Left colon (tissue), 2 donors: Measurements from ENCODE around the gene ALG11. TPM values are rescaled to one million over a fixed set of nuclear protein-coding genes. Genes with fewer than 3 reads are reported as not detected.
"Not testable (repeated sequence)": the region's sequence is repeated elsewhere in the genome, so short reads cannot be mapped to it uniquely, and the experiment has no call there.

Experiments used
- ATAC-seq: fragments of 200-7000 bp; cut with Tn5 transposase; one replicate; pipeline ENCODE4 v1.9.1; 2020; ENCODE audit warnings: mild to moderate bottlenecking, moderate library complexity
- DNase-seq, 2 donors: peaks; one replicate each; pipeline ENCODE4 v3.0.0-alpha.2; 2020
- intact Hi-C, 2 donors: fragments of 100-400 bp; cut with DNase I in 1 of 2; cut with micrococcal nuclease in 1 of 2; formaldehyde crosslinking; loops; one replicate each; pipeline versions ENCODE4 v1.11.2 to v1.14.0; 2022; cut with DNase I, micrococcal nuclease
- long read RNA-seq: library from polyadenylated mRNA; unstranded; transcript quantifications from one replicate; pipeline ENCODE4 v2.0.0, GENCODE V29; 2021
- total RNA-seq, 2 donors: library from RNA; stranded (reverse); fragmentation: NEBNext Ultra II Directional; extraction: Animal tissue kit (Norgen Biotek cat#: 25700); gene quantifications; one replicate each; pipeline ENCODE4 v1.2.1, GENCODE V29; 2021
- donor health status: DM: no; HTN: no; CAD: no.
- donor health status: DM: yes; HTN: yes; CAD: no.

ALG11 gene, protein sequence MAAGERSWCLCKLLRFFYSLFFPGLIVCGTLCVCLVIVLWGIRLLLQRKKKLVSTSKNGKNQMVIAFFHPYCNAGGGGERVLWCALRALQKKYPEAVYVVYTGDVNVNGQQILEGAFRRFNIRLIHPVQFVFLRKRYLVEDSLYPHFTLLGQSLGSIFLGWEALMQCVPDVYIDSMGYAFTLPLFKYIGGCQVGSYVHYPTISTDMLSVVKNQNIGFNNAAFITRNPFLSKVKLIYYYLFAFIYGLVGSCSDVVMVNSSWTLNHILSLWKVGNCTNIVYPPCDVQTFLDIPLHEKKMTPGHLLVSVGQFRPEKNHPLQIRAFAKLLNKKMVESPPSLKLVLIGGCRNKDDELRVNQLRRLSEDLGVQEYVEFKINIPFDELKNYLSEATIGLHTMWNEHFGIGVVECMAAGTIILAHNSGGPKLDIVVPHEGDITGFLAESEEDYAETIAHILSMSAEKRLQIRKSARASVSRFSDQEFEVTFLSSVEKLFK
- 10 to 100 TPM; 37.2 to 37.7 TPM for total RNA-seq
- long read RNA-seq, transcript ALG11-202 (4 exons, 2,558 nt) = major isoform, 66 of 86 reads
- long read RNA-seq, partial matches to known transcripts = 6 of 86 reads
- long read RNA-seq, other reads (novel, unspliced or antisense) = 13 of 86 reads

DNA sequence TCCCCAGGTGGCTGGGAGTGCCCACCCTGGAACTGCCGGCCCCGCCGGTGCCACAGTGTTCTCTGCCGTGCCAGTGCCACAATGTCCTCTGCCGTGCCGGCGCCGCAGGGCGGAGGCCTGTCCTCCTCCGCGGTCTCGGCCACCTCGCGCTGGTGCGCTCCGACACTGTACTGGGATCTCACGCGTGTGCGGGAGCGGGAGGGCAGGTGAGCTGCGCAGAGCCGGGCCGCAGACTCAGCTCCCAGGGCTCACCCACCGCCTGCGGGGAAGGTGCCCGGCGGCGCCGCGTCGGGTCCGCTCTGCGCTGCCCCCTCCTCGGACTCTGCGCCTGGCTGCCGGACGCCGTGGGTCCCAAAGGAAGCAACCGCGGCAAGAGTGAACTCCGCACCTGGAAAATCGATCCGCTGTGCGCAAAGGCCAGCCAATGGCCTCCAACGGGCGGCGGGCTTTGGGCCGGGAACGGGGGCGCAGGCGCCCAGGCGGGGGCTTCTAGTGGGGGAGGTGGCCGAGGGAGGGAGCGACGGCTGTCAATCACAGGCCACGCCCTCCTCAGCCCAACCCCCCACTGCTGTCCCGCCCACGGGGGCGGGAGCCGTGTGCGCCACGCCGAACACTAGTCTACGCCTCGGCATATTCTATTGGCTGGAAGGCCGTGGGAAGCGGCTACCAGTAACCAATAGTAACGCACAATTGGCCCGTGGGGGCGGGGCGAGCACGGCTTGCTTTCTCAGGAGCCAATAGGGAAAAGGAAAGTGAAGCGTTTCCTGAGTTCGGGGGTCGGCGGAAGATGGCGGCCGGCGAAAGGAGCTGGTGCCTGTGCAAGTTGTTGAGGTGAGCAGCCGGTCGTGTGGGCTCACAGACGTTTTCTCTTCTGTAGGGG is at the start of gene ALG11:
Gene ALG11 (plus strand): TSS at position 767 of the 880 bp plus-strand sequence. CDS start 21 bp downstream, at position 788.
- peak; percentile 98 for ATAC-seq
- DNase-seq = peak; percentile 99 to 100
- intact Hi-C loops = no loop called here

DNA sequence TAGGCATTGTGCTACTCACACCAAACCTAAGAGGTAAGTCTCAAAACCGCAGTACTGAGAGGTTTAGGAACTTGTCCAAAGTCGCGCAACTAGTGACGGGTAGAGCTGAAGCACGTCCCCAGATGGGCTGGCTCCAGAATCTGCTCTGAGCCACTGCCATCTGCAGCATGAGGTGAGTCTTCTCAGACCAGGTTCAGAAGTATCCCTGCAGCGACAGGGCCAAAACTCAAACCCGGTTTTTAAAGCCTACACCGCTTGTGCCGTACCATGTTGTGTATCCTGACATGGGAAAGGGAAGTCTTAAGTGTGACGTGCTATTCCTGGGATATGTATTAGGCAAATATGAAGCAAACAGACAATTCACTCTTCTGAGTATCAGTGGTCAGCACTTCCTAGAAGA is 46.0 kb upstream of the ALG11 start:
- intact Hi-C loops = no loop called here
- DNase-seq = no peak
- ATAC-seq = no peak

DNA sequence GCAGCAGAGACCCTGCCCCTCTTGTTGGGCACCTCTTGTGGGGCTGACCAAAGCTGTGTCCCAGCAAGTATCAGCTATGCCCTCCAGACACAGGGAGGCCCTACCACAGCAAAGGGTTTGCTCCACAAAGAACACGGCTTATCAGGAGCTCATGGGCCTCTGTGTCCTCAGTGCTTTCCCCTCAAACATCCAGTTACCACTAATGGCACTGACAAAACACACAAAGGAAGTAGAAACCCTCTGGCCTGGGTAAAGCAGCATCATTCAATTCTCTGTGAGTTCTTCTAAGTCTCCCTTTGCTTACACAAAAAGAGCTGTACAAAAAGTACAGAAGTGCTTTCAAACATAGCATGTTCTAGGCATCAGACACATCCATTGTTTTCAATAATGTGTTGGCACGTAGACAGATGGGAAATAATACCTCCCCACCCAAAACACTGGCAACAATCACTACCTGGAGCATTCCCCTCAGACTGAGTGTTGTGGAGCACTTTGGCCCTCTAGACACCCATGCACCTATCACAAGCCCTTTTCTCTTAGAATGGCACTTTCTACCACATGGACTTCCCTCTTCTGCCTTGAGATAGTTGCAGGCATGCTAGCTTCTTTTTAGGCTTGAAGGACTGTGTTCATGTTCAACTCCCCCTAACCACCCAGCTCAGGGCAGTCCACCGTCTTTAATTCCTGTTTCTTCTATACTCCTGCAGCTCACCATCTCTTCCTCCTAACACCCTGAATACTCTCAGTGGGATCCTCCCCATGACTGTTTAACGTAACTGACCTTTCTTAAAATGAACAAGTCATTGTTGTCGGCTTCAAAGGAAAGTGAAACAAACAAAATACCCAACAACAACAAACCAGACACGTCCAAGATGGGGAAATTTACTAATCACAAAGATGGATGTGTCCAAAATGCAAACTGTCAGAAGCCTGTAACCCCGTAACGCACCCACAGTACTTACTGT is 44.4 kb upstream of the ALG11 start:
- ATAC-seq (no peak), DNase-seq (no peak)
- intact Hi-C loops = no loop called here

DNA sequence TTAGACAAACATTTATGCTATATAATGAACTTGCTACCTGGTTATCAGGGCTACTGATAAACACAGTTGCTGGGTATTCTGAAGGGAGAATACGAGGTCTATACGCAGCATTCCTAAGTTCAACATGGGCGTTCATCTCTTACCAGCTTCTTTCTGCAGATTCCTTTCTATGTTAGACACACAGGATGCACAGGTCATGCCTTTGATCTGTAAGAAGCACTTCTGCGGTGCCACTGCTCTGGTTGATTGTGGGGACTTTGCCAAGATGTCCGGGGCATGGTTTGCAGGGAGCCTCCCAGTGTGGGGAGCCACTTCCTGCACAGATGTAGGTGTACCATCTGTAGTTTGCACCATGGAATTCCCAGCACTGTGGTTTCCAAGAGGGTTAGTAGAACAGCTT is 41.8 kb upstream of the ALG11 start:
- no peak for DNase-seq
- intact Hi-C loops = no loop called here
- peak; percentile 42 for ATAC-seq

DNA sequence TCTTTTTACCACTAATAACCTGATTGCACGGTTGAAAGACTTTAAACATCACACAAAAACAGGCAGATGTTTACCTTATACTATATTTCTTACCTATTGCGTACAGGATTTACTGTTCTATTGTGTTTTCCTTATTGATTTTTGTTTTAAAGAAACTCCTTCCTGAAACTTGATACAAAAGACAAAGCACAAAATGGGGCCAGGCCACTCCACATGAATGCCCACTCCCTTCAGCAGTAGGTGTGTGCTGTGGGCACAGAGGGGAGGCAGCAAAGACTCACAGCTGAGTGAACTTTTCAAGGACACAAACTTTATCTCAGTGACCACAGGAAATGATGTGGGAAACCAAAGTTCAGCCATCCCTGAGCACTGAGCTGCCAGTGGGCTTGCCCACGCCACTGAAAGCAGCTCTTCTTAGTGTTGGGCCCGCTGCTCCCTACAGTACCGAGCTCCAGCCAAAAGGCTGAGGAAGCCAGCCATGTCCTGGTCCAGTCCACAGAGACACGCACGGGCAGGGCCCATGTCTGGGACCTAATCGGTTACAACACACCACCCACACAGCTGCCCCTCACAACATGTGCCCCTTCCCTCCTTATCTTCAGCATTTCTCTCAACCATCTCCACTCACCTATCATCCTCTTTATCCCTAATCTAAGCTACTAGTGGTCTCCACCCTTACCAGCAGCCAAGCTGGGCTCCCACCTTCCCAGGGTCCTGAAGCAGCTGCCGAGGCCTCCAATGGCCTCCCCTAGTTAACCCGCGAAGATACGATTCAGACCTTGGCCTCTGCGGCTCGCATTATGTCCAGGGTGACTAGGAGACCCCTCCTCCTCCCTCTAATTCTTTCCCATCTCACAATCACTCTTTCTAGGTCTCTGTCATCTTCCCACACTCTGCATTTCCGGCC is 40.4 kb upstream of the ALG11 start:
- no peak for ATAC-seq
- DNase-seq = no peak
- intact Hi-C loops = no loop called here

DNA sequence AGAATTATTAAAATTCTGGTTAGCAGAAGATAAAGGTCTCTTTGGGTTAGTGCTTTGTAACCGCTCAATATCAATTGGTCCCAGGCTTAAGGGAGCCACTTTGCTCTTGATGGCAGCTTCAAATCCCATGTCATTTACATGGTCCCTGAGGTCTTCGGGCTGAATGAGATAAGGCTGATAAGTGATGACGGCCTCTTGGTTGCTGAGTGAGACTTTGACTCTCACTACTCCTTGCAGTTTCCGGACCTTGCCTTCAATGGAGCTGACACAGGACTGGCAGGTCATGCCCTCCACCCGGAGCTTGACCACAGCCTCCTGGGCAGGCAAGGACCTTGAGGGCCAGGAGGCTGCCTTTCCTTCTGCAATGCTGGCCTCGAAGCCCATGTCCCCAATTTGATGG is 37.7 kb upstream of the ALG11 start:
- intact Hi-C loops = no loop called here
- DNase-seq (no peak), ATAC-seq (no peak)

DNA sequence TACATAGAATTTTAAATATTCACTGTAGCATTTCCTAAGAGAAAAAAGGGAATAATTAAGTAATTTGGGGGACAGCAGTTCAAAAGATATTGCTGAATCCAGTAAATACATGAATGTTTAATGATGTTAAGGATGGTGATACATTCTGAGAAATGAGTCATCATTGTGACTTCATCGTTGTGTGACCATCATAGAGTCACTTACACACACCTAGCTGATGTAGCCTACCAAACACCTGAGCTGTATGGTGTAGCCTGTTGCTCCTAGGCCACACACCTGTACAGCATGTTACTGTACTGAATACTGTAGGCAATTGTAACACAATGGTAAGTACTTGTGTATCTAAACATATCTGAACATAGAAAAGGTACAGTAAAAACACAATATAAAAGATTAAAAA is 35.8 kb upstream of the ALG11 start:
- intact Hi-C loops = no loop called here
- DNase-seq = no peak
- ATAC-seq = no peak

DNA sequence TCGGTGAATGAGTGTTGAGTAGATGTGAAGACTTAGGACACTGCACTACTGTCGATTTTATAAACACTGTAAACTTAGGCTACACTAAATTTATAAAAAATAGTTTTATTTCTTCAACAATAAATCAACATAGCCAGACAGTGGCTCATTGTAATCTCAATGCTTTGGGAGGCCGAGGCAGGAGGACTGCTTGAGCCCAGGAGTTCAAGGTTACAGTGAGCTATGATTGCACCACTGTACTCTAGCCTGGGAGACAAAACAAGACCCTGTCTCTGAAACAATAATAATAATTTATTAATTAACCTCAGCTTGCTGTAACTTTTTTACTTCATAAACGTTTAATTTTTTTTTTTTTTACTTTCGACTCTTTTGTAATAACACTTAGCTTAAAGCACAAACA is 35.3 kb upstream of the ALG11 start:
- intact Hi-C loops = no loop called here
- DNase-seq = no peak
- ATAC-seq = no peak

DNA sequence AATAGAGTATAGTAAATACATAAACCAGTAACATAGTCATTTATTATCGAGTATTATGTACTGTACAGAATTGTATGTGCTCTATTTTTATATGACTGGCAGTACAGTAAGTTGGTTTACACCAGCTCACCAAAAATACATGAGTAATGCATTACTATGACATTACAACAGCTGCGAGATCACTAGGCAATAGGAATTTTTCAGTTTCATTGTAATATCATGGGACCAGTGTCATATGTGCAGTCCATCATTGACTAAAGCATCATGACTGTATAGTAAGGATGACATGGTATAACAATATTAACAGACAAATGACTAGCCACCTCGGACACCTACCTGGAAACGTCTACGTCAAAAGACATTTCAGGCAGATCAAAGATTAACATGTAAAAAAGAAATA is 34.6 kb upstream of the ALG11 start:
- DNase-seq (no peak), ATAC-seq (no peak)
- intact Hi-C loops = no loop called here

DNA sequence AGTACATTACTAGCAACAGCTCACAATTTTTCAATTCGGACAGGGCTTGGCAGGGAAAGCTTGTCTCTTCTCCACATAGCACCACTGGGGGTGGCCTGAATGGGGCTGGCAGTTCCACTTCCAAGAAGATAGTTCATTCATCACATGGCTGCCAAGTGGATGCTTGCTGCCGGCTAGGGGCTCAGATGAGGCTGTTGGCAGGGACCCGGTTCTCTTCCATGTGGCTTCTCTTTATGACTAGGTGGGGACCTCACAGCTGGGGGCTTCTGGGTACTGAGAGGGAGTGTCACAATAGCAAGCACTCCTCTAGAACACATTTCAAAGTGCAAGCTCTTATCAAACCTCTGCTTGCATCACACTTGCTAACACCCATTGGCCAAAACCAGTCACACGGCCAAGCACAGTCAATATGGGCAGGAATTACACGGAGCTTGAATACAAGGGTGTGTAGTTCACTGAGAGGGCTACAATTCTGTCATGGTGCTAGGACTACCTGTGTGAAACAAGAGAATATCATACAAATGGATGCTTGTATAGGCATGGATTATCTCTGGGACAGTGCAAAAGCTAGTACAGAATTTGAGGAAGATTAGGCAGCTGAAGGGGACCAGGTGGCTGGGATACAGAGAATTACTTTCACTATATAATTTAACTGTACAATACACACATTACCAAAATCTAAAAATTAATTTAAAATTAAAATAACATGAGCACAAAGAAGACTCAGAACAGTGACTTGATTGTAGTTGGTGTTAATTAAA is 33.2 kb upstream of the ALG11 start:
- ATAC-seq (peak; percentile 99), DNase-seq (peak; percentile 20 to 52)
- intact Hi-C loops = no loop called here

DNA sequence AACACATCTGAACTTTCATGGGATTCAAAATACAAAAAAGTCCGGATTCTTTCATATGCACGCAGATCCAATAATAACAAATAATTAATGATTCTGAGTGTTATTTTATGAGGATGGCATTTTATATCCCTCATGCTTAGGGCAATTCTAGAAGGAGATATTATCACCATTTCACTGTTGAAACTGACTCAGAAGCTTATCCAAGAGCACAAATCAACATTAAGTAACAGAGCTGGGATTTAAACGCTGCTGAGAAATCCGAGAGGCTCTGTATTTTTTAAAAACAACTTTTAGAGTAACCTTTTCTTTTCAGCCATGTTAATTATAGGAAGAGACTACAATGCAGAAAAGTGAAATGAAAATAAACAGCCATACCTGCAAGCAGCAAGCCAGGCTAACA is 31.3 kb upstream of the ALG11 start:
- ATAC-seq (no peak), DNase-seq (no peak)
- intact Hi-C loops = no loop called here

DNA sequence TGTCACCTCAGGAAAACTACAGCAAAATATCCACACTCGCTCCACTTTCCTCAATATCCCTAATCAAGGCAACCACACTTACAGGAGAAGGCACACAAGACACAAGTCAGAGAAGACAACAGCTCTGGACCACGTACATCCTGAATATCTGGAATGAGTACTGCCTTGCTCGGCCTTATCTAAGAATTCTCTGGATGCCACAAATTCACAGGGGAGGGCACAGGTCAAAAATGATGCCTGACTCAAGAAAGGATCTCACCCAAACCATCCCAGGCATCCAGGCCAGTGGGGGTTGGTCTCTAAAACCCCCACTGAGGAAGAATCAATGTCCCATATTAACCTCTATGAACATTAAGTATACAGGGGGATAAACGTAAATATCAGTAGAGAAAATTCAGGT is 30.8 kb upstream of the ALG11 start:
- no peak for DNase-seq
- ATAC-seq = no peak
- intact Hi-C loops = no loop called here

DNA sequence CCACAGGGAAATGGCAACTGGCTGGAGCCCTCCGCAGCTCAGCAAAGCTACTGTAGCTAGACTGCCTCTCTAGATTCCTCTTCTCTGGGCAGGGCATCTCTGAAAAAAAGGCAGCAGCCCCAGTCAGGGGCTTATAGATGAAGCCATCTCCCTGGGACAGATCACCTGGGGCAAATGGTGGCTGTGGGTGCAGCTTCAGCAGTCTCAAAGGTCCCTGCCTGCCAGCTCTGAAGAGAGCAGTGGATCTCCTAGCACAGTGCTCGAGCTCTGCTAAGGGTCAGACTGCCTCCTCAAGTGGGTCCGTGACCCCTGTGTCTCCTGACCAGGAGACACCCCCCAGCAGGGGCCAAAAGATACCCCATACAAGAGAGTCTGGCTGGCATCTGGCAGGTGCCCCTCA is 28.9 kb upstream of the ALG11 start:
- intact Hi-C loops, ATAC-seq: not testable (repeated sequence)

DNA sequence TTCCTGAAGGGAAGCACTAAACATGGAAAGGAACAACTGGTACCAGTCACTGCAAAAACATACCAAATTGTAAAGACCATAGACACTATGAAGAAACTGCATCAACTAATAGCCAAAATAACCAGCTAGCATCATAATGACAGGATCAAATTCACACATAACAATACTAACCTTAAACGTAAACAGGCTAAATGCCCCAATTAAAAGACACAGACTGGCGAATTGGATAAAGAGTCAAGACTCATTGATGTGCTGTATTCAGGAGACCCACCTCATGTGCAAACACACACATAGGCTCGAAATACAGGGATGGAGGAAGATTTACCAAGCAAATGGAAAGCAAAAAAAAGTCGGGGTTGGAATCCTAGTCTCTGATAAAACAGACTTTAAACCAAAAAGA is 27.3 kb upstream of the ALG11 start:
- ATAC-seq, DNase-seq, intact Hi-C loops: not testable (repeated sequence)

More for the DNA sequence above, 28.9 kb upstream of the ALG11 start:
- DNase-seq = not testable (repeated sequence)

DNA sequence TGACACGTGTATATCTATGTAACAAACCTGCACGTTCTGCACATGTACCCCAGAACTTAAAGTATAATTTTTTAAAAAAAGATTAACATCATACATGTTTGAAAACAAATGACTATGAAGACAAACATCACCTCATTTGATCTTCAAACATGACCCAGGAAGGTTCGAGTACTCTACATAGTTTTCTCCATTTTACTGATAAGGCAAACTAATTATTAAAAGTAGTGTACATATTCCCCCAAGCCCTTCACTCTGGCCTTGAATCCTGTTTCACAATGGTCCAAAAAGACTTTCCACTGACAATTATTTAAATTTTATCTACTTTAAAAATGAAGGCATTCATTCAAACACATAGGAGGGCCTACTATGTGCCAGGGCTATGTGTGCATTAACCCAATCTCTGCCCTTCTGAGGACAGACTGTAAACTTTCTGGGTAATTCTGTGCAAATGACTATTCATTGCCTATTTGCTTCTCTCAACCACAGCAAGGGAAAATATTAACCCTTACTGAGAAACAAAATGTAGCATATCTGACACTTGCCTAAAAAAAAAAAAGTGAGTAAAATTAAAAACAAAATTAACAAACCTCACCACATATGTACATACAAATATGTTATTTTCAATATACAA is 23.1 kb upstream of the ALG11 start:
- intact Hi-C loops = no loop called here
- DNase-seq (no peak), ATAC-seq (no peak)

DNA sequence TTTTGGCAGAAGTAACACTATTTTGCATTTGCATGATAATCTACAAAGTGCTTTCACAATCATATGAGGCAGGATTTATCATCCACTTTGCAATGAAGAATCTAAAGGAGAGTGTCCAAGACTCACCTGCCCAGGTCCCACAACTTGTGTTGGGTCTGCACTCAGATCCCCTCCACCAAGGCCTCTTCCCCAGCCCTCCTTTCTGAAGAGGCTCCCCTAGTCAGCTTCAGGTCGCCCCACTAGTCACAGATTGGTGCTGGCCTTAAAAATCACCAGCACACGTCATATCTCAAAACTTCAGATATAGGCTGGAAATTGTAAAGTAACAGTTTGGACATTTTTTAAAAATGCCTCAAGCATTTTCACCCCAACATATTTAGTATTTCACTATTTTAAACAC is 18.5 kb upstream of the ALG11 start:
- ATAC-seq (no peak), DNase-seq (no peak)
- intact Hi-C loops = no loop called here
